22Rv1 (cell line): Measurements from ENCODE around the gene RNF213.

Experiments
- ZFX ChIP-seq: fragments of 450-650 bp; IDR thresholded peaks from 2 replicates; pipeline ENCODE4 v1.6.1; 2017; ENCODE audit warnings: antibody characterized with exemption, borderline replicate concordance
- TF ChIP-seq, protein P1 (sequence below): fragments of 450-650 bp; IDR thresholded peaks from 2 replicates; pipeline ENCODE4 v1.5.1; 2017; ENCODE audit warnings: mild to moderate bottlenecking

DNA sequence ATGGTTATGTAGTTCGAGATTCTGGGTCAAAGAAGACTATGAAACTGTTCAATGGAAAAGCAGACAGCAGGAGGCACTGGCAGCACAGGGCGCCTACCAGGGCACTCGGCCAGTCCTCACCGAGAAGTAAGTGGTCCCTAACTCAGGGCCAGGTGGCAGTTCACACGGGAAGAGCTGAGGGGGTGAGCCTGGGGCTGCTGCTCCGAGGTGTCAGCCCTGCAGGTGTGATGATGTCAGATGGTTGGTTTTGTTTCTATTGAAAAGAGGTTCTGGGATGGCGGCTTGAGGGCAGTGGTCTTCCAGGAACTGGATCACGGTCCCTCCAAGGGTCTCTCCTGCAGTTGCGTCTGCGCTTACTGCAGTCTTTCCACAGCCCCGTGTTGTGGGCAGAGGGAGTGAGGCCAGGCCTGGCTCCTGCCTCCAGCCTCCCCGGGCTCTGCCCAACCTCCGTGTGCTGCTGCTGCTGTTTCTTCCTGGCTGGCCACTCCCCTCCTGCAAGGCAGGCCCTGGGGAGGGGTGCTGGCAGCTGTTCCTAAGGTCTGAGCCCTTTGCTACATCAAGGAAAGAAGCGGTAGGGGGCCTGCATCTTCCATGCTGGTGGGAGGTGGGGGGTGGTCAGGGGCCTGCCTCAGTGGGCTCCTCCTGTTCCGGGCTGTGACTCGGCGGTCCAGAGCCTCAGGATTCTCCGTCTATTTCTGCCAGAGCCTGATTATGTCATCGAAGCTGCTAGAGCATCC is 22.6 kb downstream of the RNF213 start:
- TF ChIP-seq, protein P1, sequence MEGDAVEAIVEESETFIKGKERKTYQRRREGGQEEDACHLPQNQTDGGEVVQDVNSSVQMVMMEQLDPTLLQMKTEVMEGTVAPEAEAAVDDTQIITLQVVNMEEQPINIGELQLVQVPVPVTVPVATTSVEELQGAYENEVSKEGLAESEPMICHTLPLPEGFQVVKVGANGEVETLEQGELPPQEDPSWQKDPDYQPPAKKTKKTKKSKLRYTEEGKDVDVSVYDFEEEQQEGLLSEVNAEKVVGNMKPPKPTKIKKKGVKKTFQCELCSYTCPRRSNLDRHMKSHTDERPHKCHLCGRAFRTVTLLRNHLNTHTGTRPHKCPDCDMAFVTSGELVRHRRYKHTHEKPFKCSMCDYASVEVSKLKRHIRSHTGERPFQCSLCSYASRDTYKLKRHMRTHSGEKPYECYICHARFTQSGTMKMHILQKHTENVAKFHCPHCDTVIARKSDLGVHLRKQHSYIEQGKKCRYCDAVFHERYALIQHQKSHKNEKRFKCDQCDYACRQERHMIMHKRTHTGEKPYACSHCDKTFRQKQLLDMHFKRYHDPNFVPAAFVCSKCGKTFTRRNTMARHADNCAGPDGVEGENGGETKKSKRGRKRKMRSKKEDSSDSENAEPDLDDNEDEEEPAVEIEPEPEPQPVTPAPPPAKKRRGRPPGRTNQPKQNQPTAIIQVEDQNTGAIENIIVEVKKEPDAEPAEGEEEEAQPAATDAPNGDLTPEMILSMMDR, result no peak
- TF ChIP-seq ZFX, result no peak
